ENCODE results near the gene SDF2.

GRCh38 chr17:28662527-28662829 lies 772 bp upstream of the SDF2 start:
- TF ChIP-seq POLR2A (IDR thresholded peaks at IDR 0.05) (no peak), CTCF (IDR thresholded peaks at IDR 0.05) (no peak)

Measured in esophagus squamous epithelium (tissue), 4 donors.